Nephron (organoid): ENCODE results near the gene BTBD3.

Experiments
- H3K27ac Mint-ChIP-seq, 3 experiments: 2 replicates each; pipeline ENCODE4 v1.8.0; 2020; ENCODE audit warnings: mixed read lengths in 3 of 3, mild to moderate bottlenecking in 2 of 3, moderate library complexity in 1 of 3
- H3K27me3 Mint-ChIP-seq: 2 replicates; pipeline ENCODE4 v1.8.0; 2021; ENCODE audit warnings: low read depth, mild to moderate bottlenecking, moderate library complexity, mixed read lengths
- H3K36me3 Mint-ChIP-seq: 2 replicates; pipeline ENCODE4 v1.8.0; 2020; ENCODE audit warnings: low read depth, mixed read lengths
- H3K4me1 Mint-ChIP-seq: 2 replicates; pipeline ENCODE4 v1.8.0; 2020; ENCODE audit warnings: mixed read lengths
- H3K4me3 Mint-ChIP-seq, 3 experiments: 2 replicates each; pipeline ENCODE4 v1.8.0; 2020; ENCODE audit warnings: mild to moderate bottlenecking in 3 of 3, mixed read lengths in 3 of 3, moderate library complexity in 2 of 3
- H3K9me3 Mint-ChIP-seq: 2 replicates; pipeline ENCODE4 v1.8.0; 2020; ENCODE audit warnings: mixed read lengths
- CTCF ChIP-seq, 3 experiments: fragments of 200-600 bp; sonication (generic); IDR thresholded peaks; one replicate each; pipeline ENCODE4 v1.5.0; 2021; ENCODE audit warnings: antibody characterized with exemption in 3 of 3; ENCODE audit not compliant: unreplicated experiment in 3 of 3

BTBD3 gene

DNA sequence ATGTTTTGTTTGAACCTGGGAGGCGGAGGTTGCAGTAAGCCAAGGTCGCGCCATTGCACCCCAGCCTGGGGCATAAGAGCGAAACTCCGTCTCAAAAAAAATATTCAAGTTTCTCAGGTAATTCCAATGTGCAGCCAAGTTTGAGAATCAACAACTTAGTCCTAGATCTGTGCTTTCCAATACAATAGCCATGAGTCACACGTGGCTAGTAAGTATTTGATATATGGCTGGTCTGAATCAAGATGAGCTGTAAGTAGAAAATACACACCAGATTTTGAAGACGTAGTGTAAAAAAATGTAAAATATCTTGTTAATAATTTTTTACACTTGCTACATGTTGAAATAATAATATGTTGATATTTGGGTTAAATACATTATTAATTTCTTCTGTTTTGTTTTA is 35.0 kb upstream of the BTBD3 start:
- Mint-ChIP-seq H3K4me1 (peaks cover 6% of the 10 kb centered on the region), H3K27me3 (no peaks in the 10 kb centered on the region), H3K9me3 (no peaks in the 10 kb centered on the region), H3K36me3 (no peaks in the 10 kb centered on the region), H3K4me3 (no peak overlapping the region), H3K27ac (no peak overlapping the region)
- TF ChIP-seq CTCF (IDR thresholded peaks at IDR 0.05; ENCODE audit: unreplicated experiment in 3 of 3): no peak

- H3K27me3 Mint-ChIP-seq: no peaks in the 10 kb centered on the region
- H3K27ac Mint-ChIP-seq: peak overlapping the region in 2 of 3 experiments; percentile 23 to 58
- peaks cover 29% of the 10 kb centered on the region for H3K4me1 Mint-ChIP-seq
- peak overlapping the region; percentile 50 to 84 (median 69) for H3K4me3 Mint-ChIP-seq
- H3K9me3 Mint-ChIP-seq: no peaks in the 10 kb centered on the region
- TF ChIP-seq CTCF (IDR thresholded peaks at IDR 0.05; ENCODE audit: unreplicated experiment in 3 of 3): no peak
- H3K36me3 Mint-ChIP-seq: no peaks in the 10 kb centered on the region
Observed at GRCh38 chr20:11888648-11889047, 29.0 kb upstream of the BTBD3 start.

DNA sequence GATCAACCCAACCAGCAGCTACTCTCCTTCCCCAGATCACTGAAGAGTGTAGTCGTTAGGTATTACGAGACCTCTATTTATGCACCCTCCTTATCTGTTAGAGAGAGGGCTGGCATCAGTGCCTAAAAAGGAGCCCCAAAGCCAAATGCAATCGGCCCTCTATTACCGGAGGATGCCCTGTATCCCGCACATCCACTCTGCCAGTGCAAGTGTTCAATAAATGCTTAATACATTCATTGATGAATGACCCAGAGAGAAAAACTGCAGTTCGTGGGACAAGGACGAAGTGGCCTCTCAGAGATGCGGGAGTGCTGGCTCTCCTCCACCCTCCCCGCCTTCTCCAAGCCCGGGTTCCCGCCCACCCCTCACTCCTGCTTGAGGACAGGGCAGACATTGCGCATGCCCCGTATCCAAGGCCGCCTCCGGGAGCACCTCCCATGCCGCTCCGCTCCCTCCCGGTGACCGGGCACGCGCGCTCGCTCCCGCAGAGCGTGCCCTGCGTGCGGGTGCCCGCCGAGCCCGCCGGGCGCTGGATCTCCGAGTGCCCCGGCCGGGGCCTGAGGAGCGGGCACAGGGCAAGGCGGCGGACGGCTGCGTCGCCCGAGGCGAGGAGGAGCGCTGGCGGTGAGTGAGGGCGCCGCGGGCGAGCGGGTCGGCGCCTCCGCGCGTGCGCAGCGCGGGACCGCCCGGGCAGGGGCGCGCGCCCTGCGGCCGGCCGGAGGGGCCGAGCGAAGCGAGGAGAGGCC is 27.2 kb upstream of the BTBD3 start:
- TF ChIP-seq CTCF (IDR thresholded peaks at IDR 0.05; ENCODE audit: unreplicated experiment in 3 of 3): no peak
- H3K27me3 Mint-ChIP-seq: no peaks in the 10 kb centered on the region
- H3K27ac Mint-ChIP-seq: peak overlapping the region; percentile 57 to 69 (median 58)
- H3K4me3 Mint-ChIP-seq: peak overlapping the region; percentile 74 to 84 (median 75)
- H3K36me3 Mint-ChIP-seq: no peaks in the 10 kb centered on the region
- peaks cover 43% of the 10 kb centered on the region for H3K4me1 Mint-ChIP-seq
- no peaks in the 10 kb centered on the region for H3K9me3 Mint-ChIP-seq

- Mint-ChIP-seq H3K36me3 (no peaks in the 10 kb centered on the region), H3K27ac (peak overlapping the region; percentile 89 to 99 (median 95)), H3K27me3 (no peaks in the 10 kb centered on the region), H3K9me3 (no peaks in the 10 kb centered on the region), H3K4me3 (peak overlapping the region; percentile 90 to 94 (median 92)), H3K4me1 (peaks cover 50% of the 10 kb centered on the region)
- TF ChIP-seq CTCF (IDR thresholded peaks at IDR 0.05; ENCODE audit: unreplicated experiment in 3 of 3): no peak
Observed at GRCh38 chr20:11891077-11891775, 26.5 kb upstream of the BTBD3 start.

DNA sequence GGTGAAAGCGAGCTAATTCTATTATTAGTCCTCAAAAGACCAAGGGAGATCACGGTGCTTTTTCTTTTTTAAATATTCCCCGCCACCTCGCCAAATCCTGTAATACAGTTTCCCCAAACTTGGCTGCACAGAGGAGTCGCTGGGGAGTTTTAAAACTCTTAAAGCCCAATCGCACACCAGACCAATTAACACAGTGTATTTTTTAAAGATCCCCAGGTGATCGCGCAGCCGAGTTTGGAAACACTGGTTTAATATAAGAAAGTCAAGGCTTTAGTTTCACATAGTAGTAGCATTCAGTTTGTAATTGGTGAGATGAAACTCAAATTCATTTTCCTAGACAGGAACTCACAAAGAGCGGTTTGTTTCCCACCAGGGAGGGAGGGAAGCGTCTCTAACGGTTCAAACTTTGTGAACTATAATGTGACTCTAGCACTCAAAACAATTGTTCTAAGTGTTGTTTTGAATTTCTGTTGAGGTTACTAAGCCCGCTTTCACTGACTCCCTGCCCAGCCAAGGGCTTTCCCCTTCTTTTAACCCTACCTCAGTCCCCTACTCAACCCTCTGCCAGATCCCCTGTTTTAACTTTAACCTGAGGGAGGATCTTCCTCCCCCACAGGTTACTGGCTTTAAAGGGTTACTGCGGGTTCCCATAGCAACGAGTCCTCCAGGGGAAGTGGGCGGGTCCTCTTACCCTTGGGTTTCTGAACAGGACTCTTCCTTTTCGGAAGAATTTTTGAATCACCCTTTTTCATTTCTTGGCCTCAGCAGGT is 25.7 kb upstream of the BTBD3 start:
- no peaks in the 10 kb centered on the region for H3K36me3 Mint-ChIP-seq
- peaks cover 51% of the 10 kb centered on the region for H3K4me1 Mint-ChIP-seq

More for the DNA sequence above, 25.7 kb upstream of the BTBD3 start:
- Mint-ChIP-seq H3K27me3 (no peaks in the 10 kb centered on the region), H3K4me3 (peak overlapping the region; percentile 90 to 94 (median 92)), H3K9me3 (no peaks in the 10 kb centered on the region), H3K27ac (peak overlapping the region; percentile 89 to 99 (median 95))
- no peak for TF ChIP-seq CTCF (IDR thresholded peaks at IDR 0.05; ENCODE audit: unreplicated experiment in 3 of 3)
